ENCODE measurements around the gene TOMM70. TPM values are rescaled to one million over a fixed set of nuclear protein-coding genes. Genes with fewer than 3 reads are reported as not detected.

TOMM70 gene
- polyA plus RNA-seq, 1 experiment: 16.1 TPM

DNA sequence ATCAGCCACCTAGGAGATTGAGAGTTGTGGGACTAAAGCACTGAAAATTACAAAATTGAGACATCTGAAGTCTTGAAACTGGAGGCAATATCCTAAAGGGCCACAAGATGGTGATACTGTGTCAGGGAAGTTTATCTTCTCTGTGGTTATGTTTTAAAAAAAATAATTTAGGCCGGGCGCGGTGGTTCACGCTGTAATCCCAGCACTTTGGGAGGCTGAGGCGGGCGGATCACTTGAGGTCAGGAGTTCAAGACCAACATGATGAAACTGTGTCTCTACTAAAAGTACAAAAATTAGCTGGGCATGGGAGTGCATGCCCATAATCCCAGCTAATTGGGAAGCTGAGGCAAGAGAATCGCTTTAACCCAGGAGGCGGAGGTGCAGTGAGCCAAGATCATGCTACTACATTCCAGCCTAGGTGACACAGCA lies 84.2 kb downstream of the TOMM70 start:
- no peaks in the 10 kb centered on the region for H3K36me3 ChIP-seq (ENCODE audit: control insufficient read depth, insufficient read depth, low read length)
- TF ChIP-seq, protein P1, sequence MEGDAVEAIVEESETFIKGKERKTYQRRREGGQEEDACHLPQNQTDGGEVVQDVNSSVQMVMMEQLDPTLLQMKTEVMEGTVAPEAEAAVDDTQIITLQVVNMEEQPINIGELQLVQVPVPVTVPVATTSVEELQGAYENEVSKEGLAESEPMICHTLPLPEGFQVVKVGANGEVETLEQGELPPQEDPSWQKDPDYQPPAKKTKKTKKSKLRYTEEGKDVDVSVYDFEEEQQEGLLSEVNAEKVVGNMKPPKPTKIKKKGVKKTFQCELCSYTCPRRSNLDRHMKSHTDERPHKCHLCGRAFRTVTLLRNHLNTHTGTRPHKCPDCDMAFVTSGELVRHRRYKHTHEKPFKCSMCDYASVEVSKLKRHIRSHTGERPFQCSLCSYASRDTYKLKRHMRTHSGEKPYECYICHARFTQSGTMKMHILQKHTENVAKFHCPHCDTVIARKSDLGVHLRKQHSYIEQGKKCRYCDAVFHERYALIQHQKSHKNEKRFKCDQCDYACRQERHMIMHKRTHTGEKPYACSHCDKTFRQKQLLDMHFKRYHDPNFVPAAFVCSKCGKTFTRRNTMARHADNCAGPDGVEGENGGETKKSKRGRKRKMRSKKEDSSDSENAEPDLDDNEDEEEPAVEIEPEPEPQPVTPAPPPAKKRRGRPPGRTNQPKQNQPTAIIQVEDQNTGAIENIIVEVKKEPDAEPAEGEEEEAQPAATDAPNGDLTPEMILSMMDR (IDR thresholded peaks at IDR 0.05; ENCODE audit: insufficient read depth, low read depth, low read length): peak; percentile 70

More for the DNA sequence above, 84.2 kb downstream of the TOMM70 start:
- peak; percentile 17 for DNase-seq (ENCODE audit: low read depth)
- ChIA-PET CTCF (interaction anchor here (0.6 to 2.1 kb wide), 15 partner anchors 9 to 880 kb away, joined by 3 to 10 read pairs (median 4); no protein-coding TSS in a partner anchor), POLR2A (interaction anchor here (0.5 kb wide), 1 partner anchor 1214 kb away, joined by 3 read pairs; no protein-coding TSS in a partner anchor)
- H3K4me3 ChIP-seq (ENCODE audit: low read depth, low read length): no peak overlapping the region
- no peaks in the 10 kb centered on the region for H3K27me3 ChIP-seq (ENCODE audit: control insufficient read depth, insufficient read depth, low read length)

Other genes with a start within 250 kb of the TOMM70 start
- 22.5 and 46.7 TPM in 2 replicates for gene TBC1D23, start 140.1 kb downstream of the TOMM70 start, polyA plus RNA-seq (2011; rRNA removed)
- 34.5 and 49.3 TPM in 2 replicates for gene NIT2, start 66.3 kb downstream of the TOMM70 start, polyA plus RNA-seq (2011; rRNA removed)
- 2.1 and 3.1 TPM in 2 replicates for gene LNP1, start 450 bp upstream of the TOMM70 start, polyA plus RNA-seq (2011; rRNA removed)
- gene TMEM45A, start 91.5 kb upstream of the TOMM70 start, polyA plus RNA-seq (2011; rRNA removed): 35.1 and 68.4 TPM in 2 replicates
- gene ADGRG7, start 208.5 kb upstream of the TOMM70 start, polyA plus RNA-seq (2011; rRNA removed): not detected in 2 replicates